Right lobe of liver (tissue), 6 donors: Measurements from ENCODE around the gene DDX42. TPM values are rescaled to one million over a fixed set of nuclear protein-coding genes. Genes with fewer than 3 reads are reported as not detected.

ENCODE experiments used
- ATAC-seq, 4 donors: fragments of 200-7000 bp; cut with Tn5 transposase; one replicate each; pipeline ENCODE4 v1.9.1; 2020; ENCODE audit warnings: mild to moderate bottlenecking in 4 of 4, moderate library complexity in 4 of 4
- DNase-seq, 3 donors: peaks; one replicate each; pipeline ENCODE4 v3.0.0-alpha.2; 2020
- H3K27ac ChIP-seq, 3 donors: fragments of 200-600 bp; one replicate each; pipeline ENCODE4 v1.8.0; 2022
- H3K27me3 ChIP-seq, 2 donors: fragments of 200-600 bp; one replicate each; pipeline ENCODE4 v1.8.0; 2022
- H3K36me3 ChIP-seq, 4 donors: fragments of 200-600 bp; sonication (generic) in 1 of 4; one replicate each; pipeline versions ENCODE4 v1.5.1 to v1.8.0; 2017 to 2022; ENCODE audit warnings: control low read depth in 1 of 4
- H3K4me1 ChIP-seq, 4 donors: fragments of 200-600 bp; sonication (generic) in 1 of 4; one replicate each; pipeline versions ENCODE4 v1.5.1 to v1.8.0; 2017 to 2022; ENCODE audit warnings: control low read depth in 1 of 4
- H3K4me3 ChIP-seq, 3 donors: fragments of 200-600 bp; one replicate each; pipeline ENCODE4 v1.8.0; 2022
- H3K9me3 ChIP-seq, 4 donors: fragments of 200-600 bp; sonication (generic) in 1 of 4; one replicate each; pipeline versions ENCODE4 v1.5.1 to v1.8.0; 2017 to 2022; ENCODE audit warnings: control low read depth in 1 of 4
- POLR2A ChIP-seq: fragments of 450-650 bp; IDR thresholded peaks from one replicate; pipeline ENCODE4 v1.6.1; 2017; ENCODE audit warnings: antibody characterized with exemption, mild to moderate bottlenecking
- WGBS: methylation state at CpG from one replicate; pipeline ENCODE4 v1.1.6; 2018; ENCODE audit warnings: low coverage, low lambda C conversion rate; ENCODE audit not compliant: insufficient coverage; ENCODE audit errors: missing lambda C conversion rate; 5-methylcytosine and 5-hydroxymethylcytosine counted together
- intact Hi-C, 2 donors: fragments of 100-400 bp; cut with DNase I; formaldehyde crosslinking; loops; one replicate each; pipeline versions ENCODE4 v1.11.2 to v1.14.1; 2022
- total RNA-seq, 6 experiments: library from RNA; depleted of rRNA in 2 of 6; stranded (reverse); fragments of >200 nt in 2 of 6; fragmentation: NEBNext Ultra II Directional in 3 of 6; extraction: Animal tissue kit (Norgen Biotek cat#: 25700) in 3 of 6; gene quantifications; one replicate each; pipeline versions ENCODE4 v1.1.0 to v1.2.4, GENCODE V29; 2016 to 2023
- TF ChIP-seq, protein P1 (sequence below), 4 donors: fragments of 200-600 bp in 3 of 4; fragments of 450-650 bp in 1 of 4; IDR thresholded peaks; one replicate each; pipeline versions ENCODE4 v1.5.1 to v1.8.0; 2016 to 2022; ENCODE audit warnings: antibody characterized with exemption in 4 of 4, mild to moderate bottlenecking in 2 of 4
- donor health status: DM: no; HTN: yes; CAD: no.
- donor health status: DM: no; HTN: no; CAD: no.
- donor health status: DM: no; HTN: no; CAD: no.
- donor health status: DM: no; HTN: yes; CAD: no.
- donor health status: DM: no; HTN: yes; CAD: no.

DDX42 gene
- total RNA-seq, 6 experiments from 2014 or later = 28.5 to 45.2 (median 36.2) TPM

DNA sequence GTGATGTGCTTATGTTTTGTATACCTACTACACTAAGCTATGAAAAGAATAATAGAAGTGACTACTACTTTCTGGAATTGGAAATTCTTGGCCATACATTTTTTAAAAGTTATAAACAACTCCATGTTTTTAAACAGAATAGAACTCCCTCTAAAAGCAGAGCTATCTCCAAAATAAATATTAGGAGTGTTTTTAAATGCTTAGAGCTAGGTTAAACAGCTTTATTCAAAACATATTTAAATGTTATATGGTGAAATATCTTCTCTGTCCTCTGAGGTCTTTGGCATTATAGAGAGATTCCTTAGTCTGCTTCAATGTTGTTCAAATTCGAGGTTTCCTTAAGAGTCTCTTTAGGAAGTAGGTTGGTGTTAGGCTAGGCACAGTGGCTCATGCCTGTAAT lies 30.4 kb downstream of the DDX42 start:
- intact Hi-C loops = no loop called here
- H3K36me3 ChIP-seq = peaks cover 11 to 95% (median 47%) of the 10 kb centered on the region in 4 donors
- H3K27ac ChIP-seq = no peak overlapping the region
- H3K4me1 ChIP-seq = no peaks in the 10 kb centered on the region
- WGBS = 90% methylated on average over 1 of the region's 1 CpG
- TF ChIP-seq POLR2A = no peak
- TF ChIP-seq, protein P1, sequence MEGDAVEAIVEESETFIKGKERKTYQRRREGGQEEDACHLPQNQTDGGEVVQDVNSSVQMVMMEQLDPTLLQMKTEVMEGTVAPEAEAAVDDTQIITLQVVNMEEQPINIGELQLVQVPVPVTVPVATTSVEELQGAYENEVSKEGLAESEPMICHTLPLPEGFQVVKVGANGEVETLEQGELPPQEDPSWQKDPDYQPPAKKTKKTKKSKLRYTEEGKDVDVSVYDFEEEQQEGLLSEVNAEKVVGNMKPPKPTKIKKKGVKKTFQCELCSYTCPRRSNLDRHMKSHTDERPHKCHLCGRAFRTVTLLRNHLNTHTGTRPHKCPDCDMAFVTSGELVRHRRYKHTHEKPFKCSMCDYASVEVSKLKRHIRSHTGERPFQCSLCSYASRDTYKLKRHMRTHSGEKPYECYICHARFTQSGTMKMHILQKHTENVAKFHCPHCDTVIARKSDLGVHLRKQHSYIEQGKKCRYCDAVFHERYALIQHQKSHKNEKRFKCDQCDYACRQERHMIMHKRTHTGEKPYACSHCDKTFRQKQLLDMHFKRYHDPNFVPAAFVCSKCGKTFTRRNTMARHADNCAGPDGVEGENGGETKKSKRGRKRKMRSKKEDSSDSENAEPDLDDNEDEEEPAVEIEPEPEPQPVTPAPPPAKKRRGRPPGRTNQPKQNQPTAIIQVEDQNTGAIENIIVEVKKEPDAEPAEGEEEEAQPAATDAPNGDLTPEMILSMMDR (IDR thresholded peaks at IDR 0.05) = no peak
- no peaks in the 10 kb centered on the region for H3K9me3 ChIP-seq
- DNase-seq (no peak), ATAC-seq (no peak)
- H3K4me3 ChIP-seq = no peak overlapping the region
- no peaks in the 10 kb centered on the region for H3K27me3 ChIP-seq

DNA sequence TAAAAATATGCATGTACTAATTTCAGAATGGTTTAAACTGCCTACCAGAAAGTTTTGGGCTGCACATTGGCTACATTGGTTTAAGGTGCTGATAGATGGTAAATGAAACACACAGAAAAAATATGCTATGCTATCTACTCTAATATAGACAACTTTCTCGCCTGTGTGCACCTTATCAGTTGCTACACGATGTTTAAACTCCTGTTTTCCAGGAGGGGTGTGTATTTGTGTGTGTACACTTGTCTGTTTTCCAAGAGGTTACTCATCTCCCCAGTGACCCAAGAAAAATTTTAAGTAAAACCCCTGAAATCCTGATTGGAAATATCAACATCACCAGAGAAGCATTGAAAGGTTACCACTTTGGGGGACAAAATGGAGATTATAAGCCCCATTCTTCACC lies 31.6 kb downstream of the DDX42 start:
- H3K9me3 ChIP-seq = no peaks in the 10 kb centered on the region
- H3K4me1 ChIP-seq = no peaks in the 10 kb centered on the region
- no peak for DNase-seq
- peaks cover 11 to 95% (median 45%) of the 10 kb centered on the region in 4 donors for H3K36me3 ChIP-seq
- no peak for ATAC-seq
- 55% methylated on average over 2 of the region's 2 CpGs for WGBS
- no peak for TF ChIP-seq POLR2A
- TF ChIP-seq, protein P1 (IDR thresholded peaks at IDR 0.05) = no peak
- no peak overlapping the region for H3K4me3 ChIP-seq
- intact Hi-C loops = no loop called here
- H3K27ac ChIP-seq = no peak overlapping the region
- H3K27me3 ChIP-seq = no peaks in the 10 kb centered on the region

DNA sequence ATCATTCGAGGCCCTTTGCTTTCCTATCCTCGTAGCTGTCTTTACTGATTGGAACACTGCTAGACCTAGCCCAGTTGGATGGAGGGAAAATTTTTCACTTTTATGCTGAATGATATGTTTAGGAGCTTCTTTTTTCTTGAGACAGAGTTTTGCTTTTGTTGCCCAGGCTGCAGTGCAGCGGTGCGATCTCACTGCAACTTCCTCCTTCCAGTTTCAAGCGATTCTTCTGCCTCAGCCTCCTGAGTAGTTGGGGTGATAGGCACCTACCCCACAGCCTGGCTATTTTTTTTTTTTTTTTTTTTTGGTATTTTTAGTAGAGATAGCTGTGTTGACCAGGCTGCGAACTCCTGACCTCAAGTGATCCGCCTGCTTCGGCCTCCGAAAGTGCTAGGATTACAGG lies 36.0 kb downstream of the DDX42 start:
- Histone ChIP-seq H3K36me3 (peaks cover 16 to 100% (median 65%) of the 10 kb centered on the region in 4 donors), H3K4me3 (no peak overlapping the region), H3K9me3 (no peaks in the 10 kb centered on the region), H3K27me3 (no peaks in the 10 kb centered on the region), H3K4me1 (no peaks in the 10 kb centered on the region), H3K27ac (no peak overlapping the region)
- intact Hi-C loops = no loop called here
- 68% methylated on average over 6 of the region's 9 CpGs for WGBS
- ATAC-seq (no peak), DNase-seq (no peak)
- TF ChIP-seq, protein P1 (IDR thresholded peaks at IDR 0.05) = no peak
- no peak for TF ChIP-seq POLR2A

- Histone ChIP-seq H3K27me3 (no peaks in the 10 kb centered on the region), H3K9me3 (no peaks in the 10 kb centered on the region), H3K4me3 (no peak overlapping the region), H3K36me3 (peaks cover 5 to 94% (median 65%) of the 10 kb centered on the region in 4 donors), H3K4me1 (peaks cover 0 to 17% (median 1%) of the 10 kb centered on the region in 4 donors), H3K27ac (no peak overlapping the region)
- no peak for TF ChIP-seq POLR2A
- TF ChIP-seq, protein P1 (IDR thresholded peaks at IDR 0.05) = no peak
- ATAC-seq (no peak), DNase-seq (no peak)
- 90% methylated on average over 2 of the region's 2 CpGs for WGBS
- intact Hi-C loops = no loop called here
These were observed 42.2 kb downstream of the DDX42 start for GRCh38 chr17:63816123-63816522.

- no peak overlapping the region for H3K4me3 ChIP-seq
- peaks cover 0 to 17% (median 1%) of the 10 kb centered on the region in 4 donors for H3K4me1 ChIP-seq
- no peaks in the 10 kb centered on the region for H3K9me3 ChIP-seq
- intact Hi-C loops = no loop called here
- WGBS = 93% methylated on average over 4 of the region's 4 CpGs
- peaks cover 5 to 94% (median 64%) of the 10 kb centered on the region in 4 donors for H3K36me3 ChIP-seq
- ATAC-seq = no peak
- no peak overlapping the region for H3K27ac ChIP-seq
- H3K27me3 ChIP-seq = no peaks in the 10 kb centered on the region
- TF ChIP-seq, protein P1 (IDR thresholded peaks at IDR 0.05) = no peak
- no peak for TF ChIP-seq POLR2A
- DNase-seq = no peak
These were observed 42.7 kb downstream of the DDX42 start for GRCh38 chr17:63816669-63817068.
